ENCODE results near the gene CCDC158.
"Not testable (repeated sequence)": the region's sequence is repeated elsewhere in the genome, so short reads cannot be mapped to it uniquely, and the experiment has no call there.

CCDC158 gene

DNA sequence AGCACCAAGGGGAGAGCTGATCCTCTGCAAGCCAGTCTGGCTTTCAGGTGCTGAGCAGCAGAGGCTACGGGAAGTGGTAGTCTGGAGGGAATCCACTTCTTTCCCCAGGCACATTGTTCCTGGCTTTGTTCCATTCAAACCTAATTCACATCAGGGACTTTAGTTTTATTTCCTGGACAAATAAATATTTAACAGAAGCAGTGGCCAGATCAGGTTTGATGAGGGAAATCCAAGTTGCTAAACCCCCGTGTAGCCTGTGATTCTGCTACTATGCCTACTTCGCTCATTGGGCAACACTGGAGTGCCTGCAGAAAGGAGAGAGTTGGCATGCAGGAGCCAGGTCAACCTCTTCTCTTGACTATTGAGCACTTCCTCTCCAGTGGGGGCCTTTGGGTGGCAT lies 128.2 kb downstream of the CCDC158 start:
- Histone ChIP-seq H3K27me3 (ENCODE audit: insufficient read depth, low read length) (no peaks in the 10 kb centered on the region), H3K36me3 (ENCODE audit: insufficient read depth, low read depth, low read length) (no peaks in the 10 kb centered on the region), H3K4me3 (ENCODE audit: low read length) (no peak overlapping the region), H3K9me3 (ENCODE audit: insufficient read depth, low read depth, low read length) (peaks cover 8% of the 10 kb centered on the region; the same call in 1 of the 2 replicates), H3K4me1 (ENCODE audit: insufficient read depth, low read length) (no peaks in the 10 kb centered on the region), H3K9ac (ENCODE audit: low read depth, low read length) (no peak overlapping the region), H3K27ac (ENCODE audit: low read length) (no peak overlapping the region)

- H3K36me3 ChIP-seq (ENCODE audit: insufficient read depth, low read depth, low read length); H3K4me1 ChIP-seq (ENCODE audit: insufficient read depth, low read length); H3K4me3 ChIP-seq (ENCODE audit: low read length); H3K9ac ChIP-seq (ENCODE audit: low read depth, low read length); H3K27me3 ChIP-seq (ENCODE audit: insufficient read depth, low read length); H3K9me3 ChIP-seq (ENCODE audit: insufficient read depth, low read depth, low read length); H3K27ac ChIP-seq (ENCODE audit: low read length): not testable (repeated sequence)
Measured at GRCh38 chr4:76287811-76288210, 133.1 kb downstream of the CCDC158 start.

DNA sequence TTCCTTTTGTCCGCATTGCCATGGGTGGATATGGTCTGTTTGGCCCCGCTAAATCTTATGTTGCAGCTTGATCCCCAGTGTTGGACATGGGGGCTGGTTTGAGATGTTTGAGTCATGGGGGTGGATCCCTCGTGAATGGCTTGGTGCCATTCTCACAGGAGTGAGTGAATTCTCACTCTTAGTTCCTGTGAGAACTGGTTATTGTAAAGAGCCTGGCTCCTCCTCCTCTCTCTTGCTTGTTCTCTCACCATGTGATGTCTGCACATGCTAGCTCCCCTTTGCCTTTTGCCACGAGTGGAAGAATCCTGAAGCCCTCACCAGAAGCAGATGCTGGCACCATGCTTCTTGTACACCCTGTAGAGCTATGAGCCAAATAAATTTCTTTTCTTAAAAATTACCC lies 137.0 kb downstream of the CCDC158 start:
- Histone ChIP-seq H3K9me3 (ENCODE audit: insufficient read depth, low read depth, low read length) (no peaks in the 10 kb centered on the region; the same call in 1 of the 2 replicates), H3K27me3 (ENCODE audit: insufficient read depth, low read length) (no peaks in the 10 kb centered on the region), H3K36me3 (ENCODE audit: insufficient read depth, low read depth, low read length) (no peaks in the 10 kb centered on the region), H3K27ac (ENCODE audit: low read length) (no peak overlapping the region), H3K9ac (ENCODE audit: low read depth, low read length) (no peak overlapping the region), H3K4me3 (ENCODE audit: low read length) (no peak overlapping the region), H3K4me1 (ENCODE audit: insufficient read depth, low read length) (no peaks in the 10 kb centered on the region)

DNA sequence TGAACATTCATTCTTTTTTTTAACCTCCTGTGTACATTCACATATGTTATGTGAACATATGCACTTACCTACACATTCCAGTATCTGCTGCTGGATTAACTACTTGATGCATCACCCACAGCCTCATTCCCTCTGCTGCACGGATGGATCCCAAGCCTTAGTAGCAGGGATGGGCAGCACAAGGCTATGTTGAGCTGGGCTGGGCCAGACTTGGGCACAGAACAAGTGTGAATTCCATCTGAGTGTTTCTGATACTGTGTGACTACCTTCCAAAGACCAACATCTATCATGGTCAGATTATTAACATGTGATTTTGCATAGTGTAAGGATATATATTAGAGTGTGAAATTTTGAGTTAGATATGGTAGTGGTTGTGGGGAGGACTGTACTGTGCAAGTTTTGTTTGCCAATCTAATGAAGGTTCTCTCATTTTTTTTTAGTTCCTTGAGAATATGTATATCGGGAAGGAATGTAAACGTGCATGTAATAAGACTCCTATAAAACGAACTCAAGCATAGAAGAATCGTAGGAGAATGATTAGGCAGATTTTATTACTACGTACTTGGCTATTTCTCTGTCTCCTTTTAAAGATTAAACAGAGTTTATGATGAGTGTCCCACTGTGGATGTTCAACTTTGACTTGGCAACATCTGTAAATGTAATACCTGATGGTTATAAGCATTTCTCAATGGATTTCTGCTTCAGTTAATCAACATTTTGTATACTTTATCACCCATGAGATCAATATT lies 137.8 kb downstream of the CCDC158 start:
- Histone ChIP-seq H3K9me3 (ENCODE audit: insufficient read depth, low read depth, low read length) (no peaks in the 10 kb centered on the region; the same call in 1 of the 2 replicates), H3K27ac (ENCODE audit: low read length) (no peak overlapping the region), H3K4me1 (ENCODE audit: insufficient read depth, low read length) (no peaks in the 10 kb centered on the region), H3K27me3 (ENCODE audit: insufficient read depth, low read length) (no peaks in the 10 kb centered on the region), H3K36me3 (ENCODE audit: insufficient read depth, low read depth, low read length) (no peaks in the 10 kb centered on the region), H3K4me3 (ENCODE audit: low read length) (no peak overlapping the region), H3K9ac (ENCODE audit: low read depth, low read length) (no peak overlapping the region)

- not testable (repeated sequence) for H3K4me3 ChIP-seq (ENCODE audit: low read length); H3K4me1 ChIP-seq (ENCODE audit: insufficient read depth, low read length); H3K9ac ChIP-seq (ENCODE audit: low read depth, low read length); H3K9me3 ChIP-seq (ENCODE audit: insufficient read depth, low read depth, low read length); H3K27me3 ChIP-seq (ENCODE audit: insufficient read depth, low read length); H3K27ac ChIP-seq (ENCODE audit: low read length); H3K36me3 ChIP-seq (ENCODE audit: insufficient read depth, low read depth, low read length)
Measured at GRCh38 chr4:76281594-76281993, 139.3 kb downstream of the CCDC158 start.

- H3K4me3 ChIP-seq (ENCODE audit: low read length) = no peak overlapping the region
- H3K27me3 ChIP-seq (ENCODE audit: insufficient read depth, low read length) = no peaks in the 10 kb centered on the region
- no peaks in the 10 kb centered on the region for H3K36me3 ChIP-seq (ENCODE audit: insufficient read depth, low read depth, low read length)
- H3K9me3 ChIP-seq (ENCODE audit: insufficient read depth, low read depth, low read length) = no peaks in the 10 kb centered on the region; the same call in 1 of the 2 replicates
- no peak overlapping the region for H3K9ac ChIP-seq (ENCODE audit: low read depth, low read length)
- H3K4me1 ChIP-seq (ENCODE audit: insufficient read depth, low read length) = no peaks in the 10 kb centered on the region
- no peak overlapping the region for H3K27ac ChIP-seq (ENCODE audit: low read length)
Measured at GRCh38 chr4:76280488-76281441, 140.2 kb downstream of the CCDC158 start.

DNA sequence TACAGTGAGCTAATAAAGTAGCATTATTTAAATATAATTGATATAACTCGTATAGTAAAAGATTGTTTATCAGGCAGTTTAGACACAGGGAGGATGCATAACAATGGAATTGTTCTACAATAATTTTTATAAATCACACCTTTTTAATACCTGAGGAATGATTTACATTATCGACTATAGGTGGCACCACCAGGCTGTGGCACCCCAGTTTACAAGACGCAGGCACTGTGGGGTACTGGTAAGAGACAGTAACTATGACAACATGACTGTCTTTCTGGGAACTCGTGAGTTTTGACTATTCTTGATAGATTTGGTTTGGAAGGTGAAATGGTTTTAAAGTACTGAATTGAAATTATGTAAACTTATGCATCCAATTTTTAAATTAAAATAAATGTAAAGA lies 141.5 kb downstream of the CCDC158 start:
- Histone ChIP-seq H3K4me1 (ENCODE audit: insufficient read depth, low read length) (no peaks in the 10 kb centered on the region), H3K9ac (ENCODE audit: low read depth, low read length) (no peak overlapping the region), H3K9me3 (ENCODE audit: insufficient read depth, low read depth, low read length) (no peaks in the 10 kb centered on the region), H3K27me3 (ENCODE audit: insufficient read depth, low read length) (no peaks in the 10 kb centered on the region), H3K36me3 (ENCODE audit: insufficient read depth, low read depth, low read length) (no peaks in the 10 kb centered on the region), H3K27ac (ENCODE audit: low read length) (no peak overlapping the region), H3K4me3 (ENCODE audit: low read length) (no peak overlapping the region)

- Histone ChIP-seq H3K4me3 (ENCODE audit: low read length) (no peak overlapping the region), H3K9me3 (ENCODE audit: insufficient read depth, low read depth, low read length) (no peaks in the 10 kb centered on the region), H3K27me3 (ENCODE audit: insufficient read depth, low read length) (no peaks in the 10 kb centered on the region), H3K27ac (ENCODE audit: low read length) (no peak overlapping the region), H3K36me3 (ENCODE audit: insufficient read depth, low read depth, low read length) (no peaks in the 10 kb centered on the region), H3K4me1 (ENCODE audit: insufficient read depth, low read length) (no peaks in the 10 kb centered on the region), H3K9ac (ENCODE audit: low read depth, low read length) (no peak overlapping the region)
Measured at GRCh38 chr4:76278583-76278982, 142.4 kb downstream of the CCDC158 start.

DNA sequence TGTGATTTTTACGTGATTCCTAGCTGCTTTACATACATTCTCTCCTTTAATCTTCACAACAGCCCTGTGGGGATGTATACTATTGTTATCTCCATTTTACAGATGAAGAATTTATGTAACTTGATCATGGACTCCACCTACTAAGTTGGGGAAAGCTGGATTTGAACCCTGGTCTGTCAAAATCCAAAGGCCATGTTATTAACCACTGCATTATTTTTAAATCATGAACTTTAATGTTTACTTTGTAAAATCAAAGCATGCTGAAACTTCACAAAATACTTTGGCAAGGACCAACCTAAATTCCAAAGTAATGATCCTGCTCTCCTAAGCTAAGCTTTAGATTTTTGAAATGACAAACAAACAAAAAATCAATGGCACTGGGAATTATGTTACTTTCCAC lies 143.3 kb downstream of the CCDC158 start:
- H3K9me3 ChIP-seq (ENCODE audit: insufficient read depth, low read depth, low read length) = no peaks in the 10 kb centered on the region
- H3K36me3 ChIP-seq (ENCODE audit: insufficient read depth, low read depth, low read length) = no peaks in the 10 kb centered on the region
- H3K27ac ChIP-seq (ENCODE audit: low read length) = no peak overlapping the region
- H3K27me3 ChIP-seq (ENCODE audit: insufficient read depth, low read length) = no peaks in the 10 kb centered on the region
- H3K4me3 ChIP-seq (ENCODE audit: low read length) = no peak overlapping the region
- no peak overlapping the region for H3K9ac ChIP-seq (ENCODE audit: low read depth, low read length)
- H3K4me1 ChIP-seq (ENCODE audit: insufficient read depth, low read length) = no peaks in the 10 kb centered on the region

DNA sequence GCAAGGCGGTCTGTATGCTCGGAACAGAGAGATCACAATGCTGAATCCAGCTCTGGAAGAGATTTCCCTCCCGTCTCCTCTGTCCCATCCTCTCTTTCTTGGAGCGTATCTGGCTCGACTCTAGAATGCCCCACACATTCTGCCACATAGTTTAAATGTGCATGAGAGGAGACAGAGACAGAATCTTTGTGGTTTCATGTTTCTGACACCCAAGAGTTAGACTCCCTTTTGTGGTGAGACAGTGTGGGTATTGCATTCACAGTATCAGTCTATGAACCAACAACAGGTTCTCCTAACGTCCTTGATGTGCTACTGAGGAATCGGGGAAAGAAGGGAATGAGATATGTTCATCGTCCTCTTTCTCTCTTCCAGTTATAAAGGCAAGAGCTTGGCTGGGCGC lies 144.1 kb downstream of the CCDC158 start:
- Histone ChIP-seq H3K36me3 (ENCODE audit: insufficient read depth, low read depth, low read length) (no peaks in the 10 kb centered on the region), H3K9ac (ENCODE audit: low read depth, low read length) (no peak overlapping the region), H3K27ac (ENCODE audit: low read length) (no peak overlapping the region), H3K27me3 (ENCODE audit: insufficient read depth, low read length) (no peaks in the 10 kb centered on the region), H3K9me3 (ENCODE audit: insufficient read depth, low read depth, low read length) (no peaks in the 10 kb centered on the region), H3K4me3 (ENCODE audit: low read length) (no peak overlapping the region), H3K4me1 (ENCODE audit: insufficient read depth, low read length) (no peaks in the 10 kb centered on the region)

- no peak overlapping the region for H3K27ac ChIP-seq (ENCODE audit: low read length)
- no peaks in the 10 kb centered on the region for H3K9me3 ChIP-seq (ENCODE audit: insufficient read depth, low read depth, low read length)
Measured at GRCh38 chr4:76275486-76276124, 145.3 kb downstream of the CCDC158 start.

More at GRCh38 chr4:76275486-76276124, 145.3 kb downstream of the CCDC158 start:
- H3K4me3 ChIP-seq (ENCODE audit: low read length) = no peak overlapping the region
- no peaks in the 10 kb centered on the region for H3K36me3 ChIP-seq (ENCODE audit: insufficient read depth, low read depth, low read length)
- no peak overlapping the region for H3K9ac ChIP-seq (ENCODE audit: low read depth, low read length)
- no peaks in the 10 kb centered on the region for H3K4me1 ChIP-seq (ENCODE audit: insufficient read depth, low read length)
- H3K27me3 ChIP-seq (ENCODE audit: insufficient read depth, low read length) = no peaks in the 10 kb centered on the region
